Subcutaneous abdominal adipose tissue (tissue), 5 donors: ENCODE results near the gene SFMBT1.

Experiments used
- H3K27ac ChIP-seq: one replicate; pipeline ENCODE4 v1.7.0; 2013; ENCODE audit warnings: low read depth, mild to moderate bottlenecking, inconsistent platforms, low read length, moderate library complexity
- H3K27me3 ChIP-seq, 5 donors: one replicate each; pipeline ENCODE4 v1.7.0; 2013; ENCODE audit warnings: low read length in 5 of 5, inconsistent platforms in 1 of 5; ENCODE audit not compliant: control insufficient read depth in 5 of 5, insufficient read depth in 4 of 5
- H3K36me3 ChIP-seq, 5 donors: one replicate each; pipeline ENCODE4 v1.7.0; 2013; ENCODE audit warnings: low read length in 5 of 5; ENCODE audit not compliant: control insufficient read depth in 5 of 5, insufficient read depth in 5 of 5
- H3K4me1 ChIP-seq, 5 donors: one replicate each; pipeline ENCODE4 v1.7.0; 2013; ENCODE audit warnings: low read length in 5 of 5, mild to moderate bottlenecking in 3 of 5, moderate library complexity in 1 of 5; ENCODE audit not compliant: control insufficient read depth in 5 of 5, insufficient read depth in 5 of 5
- H3K4me3 ChIP-seq, 5 donors: one replicate each; pipeline ENCODE4 v1.7.0; 2013; ENCODE audit warnings: low read length in 5 of 5, low read depth in 1 of 5
- H3K9ac ChIP-seq, 5 donors: one replicate each; pipeline ENCODE4 v1.7.0; 2013; ENCODE audit warnings: low read length in 5 of 5, mild to moderate bottlenecking in 4 of 5, moderate library complexity in 3 of 5
- H3K9me3 ChIP-seq, 5 donors: one replicate each; pipeline ENCODE4 v1.7.0; 2013; ENCODE audit warnings: low read length in 5 of 5; ENCODE audit not compliant: control insufficient read depth in 5 of 5
- donor health status: healthy.
- donor health status: healthy.
- donor health status: healthy.
- donor health status: healthy.
- donor health status: healthy.

Gene SFMBT1

DNA sequence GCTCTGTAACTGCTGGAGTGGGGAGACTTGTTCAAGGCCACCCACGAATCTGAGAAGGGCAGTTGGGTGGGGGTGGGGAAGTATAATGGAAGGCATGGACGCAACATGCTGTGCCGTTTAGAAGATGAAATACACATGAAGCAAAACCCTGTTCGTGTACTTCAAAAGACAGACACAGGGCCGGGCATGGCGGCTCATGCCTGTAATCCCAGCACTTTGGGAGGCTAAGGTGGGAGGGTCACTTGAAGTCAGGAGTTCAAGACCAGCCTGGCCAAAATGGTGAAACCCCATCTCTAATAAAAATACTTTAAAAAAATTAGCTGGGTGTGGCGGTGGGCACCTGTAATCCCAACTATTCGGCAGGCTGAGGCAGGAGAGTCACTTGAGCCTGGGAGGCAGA is 36.9 kb upstream of the SFMBT1 start:
- Histone ChIP-seq H3K27me3 (no peaks in the 10 kb centered on the region), H3K27ac (no peak overlapping the region), H3K36me3 (peaks cover 0 to 15% (median 3%) of the 10 kb centered on the region in 5 donors), H3K9me3 (no peaks in the 10 kb centered on the region), H3K4me3 (no peak overlapping the region), H3K4me1 (peaks cover 0 to 9% (median 4%) of the 10 kb centered on the region in 5 donors), H3K9ac (no peak overlapping the region)

DNA sequence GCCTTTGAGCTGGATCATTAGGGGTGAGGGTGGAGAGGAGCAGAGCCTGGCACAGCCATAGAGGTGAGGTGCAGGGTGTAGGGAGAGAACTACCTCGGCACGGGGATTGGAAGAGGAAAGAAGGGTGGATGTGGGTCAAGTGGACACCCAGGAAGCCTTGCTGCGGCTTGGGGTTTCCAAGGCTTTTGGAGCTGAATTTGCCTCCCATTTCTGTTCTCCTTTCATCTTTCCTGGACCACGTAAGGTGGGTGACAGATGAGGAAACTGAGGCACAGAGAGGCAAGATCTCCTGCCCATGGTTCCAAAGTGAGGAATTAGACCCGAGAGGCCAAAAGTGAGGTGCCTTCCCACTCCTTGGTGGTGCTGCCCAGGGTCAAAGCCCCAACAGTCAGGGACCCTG is 35.4 kb upstream of the SFMBT1 start:
- Histone ChIP-seq H3K9ac (no peak overlapping the region), H3K4me1 (peaks cover 0 to 9% (median 4%) of the 10 kb centered on the region in 5 donors), H3K36me3 (peaks cover 0 to 15% (median 4%) of the 10 kb centered on the region in 5 donors), H3K9me3 (no peaks in the 10 kb centered on the region), H3K4me3 (no peak overlapping the region), H3K27ac (no peak overlapping the region), H3K27me3 (no peaks in the 10 kb centered on the region)

DNA sequence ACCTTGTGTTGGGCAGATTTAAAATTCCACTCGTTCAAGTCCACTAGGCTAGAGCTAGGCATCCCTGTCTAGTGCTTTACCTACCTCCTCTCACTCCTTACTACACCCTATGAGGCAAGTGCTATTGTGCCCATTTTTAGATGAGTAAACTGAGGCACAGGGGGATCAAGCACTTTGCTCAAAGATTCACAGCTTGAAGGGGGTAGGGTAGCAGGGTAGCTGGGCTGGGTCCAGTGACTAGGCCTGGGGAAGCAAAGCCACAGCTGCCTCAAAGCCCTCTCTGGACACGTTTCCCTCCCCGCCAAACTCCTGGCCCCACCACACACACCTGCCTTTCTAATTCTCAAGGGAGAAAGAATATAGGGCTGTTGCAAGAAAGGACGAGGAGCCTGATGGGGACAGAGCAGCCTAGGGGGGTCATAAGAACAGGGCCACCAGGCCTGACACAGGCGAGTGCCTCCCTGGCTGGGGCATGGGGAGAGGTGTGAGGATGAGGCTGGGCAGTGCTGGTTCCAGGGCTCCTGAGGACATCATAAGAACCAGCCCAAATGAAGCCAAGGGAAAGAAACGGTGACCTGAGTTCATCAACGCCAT is 34.8 kb upstream of the SFMBT1 start:
- Histone ChIP-seq H3K4me3 (no peak overlapping the region), H3K27me3 (no peaks in the 10 kb centered on the region), H3K9ac (no peak overlapping the region), H3K9me3 (no peaks in the 10 kb centered on the region), H3K27ac (no peak overlapping the region), H3K4me1 (peaks cover 0 to 9% (median 4%) of the 10 kb centered on the region in 5 donors), H3K36me3 (peaks cover 0 to 14% (median 4%) of the 10 kb centered on the region in 5 donors)

DNA sequence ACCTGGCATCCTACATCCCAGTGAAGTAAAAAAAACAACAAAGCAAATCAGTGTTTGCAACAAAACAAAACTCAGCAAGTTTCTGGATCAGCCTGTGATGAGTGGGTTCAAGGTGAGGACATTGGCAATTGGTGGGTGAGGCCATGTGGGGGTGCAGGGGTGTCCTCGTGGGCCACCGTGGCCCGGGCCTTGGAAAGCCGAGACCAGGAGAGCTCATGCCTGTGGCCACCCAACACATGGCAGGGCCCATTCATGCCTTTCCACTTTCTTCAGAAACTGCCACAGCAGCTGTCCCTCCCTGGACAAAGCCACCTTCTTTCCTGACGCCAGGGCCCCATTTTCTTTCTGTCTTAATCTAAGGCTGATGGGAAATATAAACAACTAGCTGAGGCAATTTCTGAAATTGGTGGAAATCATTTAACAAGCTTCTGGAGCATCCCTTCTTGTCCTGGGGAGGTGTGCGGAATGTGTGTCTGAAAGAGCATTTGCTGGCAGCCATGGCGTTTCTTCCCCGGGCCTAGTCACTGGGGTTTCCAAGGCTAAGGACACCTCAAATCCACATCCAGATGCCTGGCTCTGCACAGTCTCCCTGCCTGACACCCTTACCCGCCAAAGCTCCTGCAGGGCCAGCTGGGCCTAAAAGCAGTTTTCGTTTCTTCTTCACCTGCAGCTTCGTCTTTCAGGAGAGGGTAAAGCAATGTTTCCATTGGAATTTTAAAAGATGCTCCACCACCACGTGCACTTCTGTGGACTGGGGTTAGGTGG is 34.1 kb upstream of the SFMBT1 start:
- Histone ChIP-seq H3K9me3 (no peaks in the 10 kb centered on the region), H3K4me3 (no peak overlapping the region), H3K27me3 (no peaks in the 10 kb centered on the region), H3K4me1 (peaks cover 0 to 9% (median 4%) of the 10 kb centered on the region in 5 donors), H3K27ac (no peak overlapping the region), H3K36me3 (peaks cover 0 to 10% (median 4%) of the 10 kb centered on the region in 5 donors), H3K9ac (no peak overlapping the region)

DNA sequence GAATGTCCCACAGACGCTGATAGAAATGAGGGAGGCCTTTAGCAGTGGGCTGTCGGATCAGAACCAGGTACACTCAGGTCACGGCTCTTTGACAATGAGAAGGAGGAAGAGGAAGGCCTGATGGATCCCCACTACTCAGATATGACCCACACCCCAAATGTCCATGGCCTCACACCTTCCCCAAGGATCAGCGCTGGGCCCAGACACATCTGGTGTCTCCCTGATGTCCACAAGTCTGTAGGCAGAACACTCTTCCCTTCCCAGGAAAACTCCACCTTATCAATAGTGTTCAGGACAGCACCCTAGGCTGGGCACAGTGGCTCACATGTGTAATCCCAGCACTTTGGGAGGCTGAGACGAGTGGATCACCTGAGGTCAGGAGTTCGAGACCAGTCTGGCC is 33.3 kb upstream of the SFMBT1 start:
- H3K9me3 ChIP-seq = no peaks in the 10 kb centered on the region
- H3K4me1 ChIP-seq = peaks cover 0 to 9% (median 4%) of the 10 kb centered on the region in 5 donors
- no peak overlapping the region for H3K27ac ChIP-seq

DNA sequence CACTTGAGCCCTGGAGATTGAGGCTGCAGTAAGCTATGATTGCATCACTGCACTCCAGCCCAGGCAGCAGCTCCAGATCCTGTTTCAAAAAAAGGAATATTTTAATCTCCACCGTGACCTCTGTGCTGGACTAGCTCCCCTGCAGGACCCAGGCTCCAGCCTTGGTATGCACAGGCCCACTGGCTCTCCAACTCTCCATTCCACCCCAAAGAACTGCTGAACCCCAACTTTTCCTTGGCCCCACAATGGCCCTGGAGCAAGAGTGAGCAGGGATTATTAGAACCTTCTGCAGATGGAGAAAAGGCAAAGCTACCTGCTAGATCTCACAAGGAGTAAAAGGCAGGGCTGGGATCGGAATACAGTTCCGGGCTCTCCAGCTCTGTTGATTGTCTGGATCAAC is 32.8 kb upstream of the SFMBT1 start:
- H3K9me3 ChIP-seq = no peaks in the 10 kb centered on the region
- peaks cover 0 to 7% (median 3%) of the 10 kb centered on the region in 5 donors for H3K4me1 ChIP-seq
- H3K27ac ChIP-seq = no peak overlapping the region
- no peaks in the 10 kb centered on the region for H3K27me3 ChIP-seq
- H3K4me3 ChIP-seq = no peak overlapping the region
- H3K36me3 ChIP-seq = peaks cover 0 to 10% (median 0%) of the 10 kb centered on the region in 5 donors
- H3K9ac ChIP-seq = no peak overlapping the region

More for the DNA sequence above, 33.3 kb upstream of the SFMBT1 start:
- Histone ChIP-seq H3K27me3 (no peaks in the 10 kb centered on the region), H3K4me3 (no peak overlapping the region), H3K36me3 (peaks cover 0 to 10% (median 4%) of the 10 kb centered on the region in 5 donors), H3K9ac (no peak overlapping the region)

DNA sequence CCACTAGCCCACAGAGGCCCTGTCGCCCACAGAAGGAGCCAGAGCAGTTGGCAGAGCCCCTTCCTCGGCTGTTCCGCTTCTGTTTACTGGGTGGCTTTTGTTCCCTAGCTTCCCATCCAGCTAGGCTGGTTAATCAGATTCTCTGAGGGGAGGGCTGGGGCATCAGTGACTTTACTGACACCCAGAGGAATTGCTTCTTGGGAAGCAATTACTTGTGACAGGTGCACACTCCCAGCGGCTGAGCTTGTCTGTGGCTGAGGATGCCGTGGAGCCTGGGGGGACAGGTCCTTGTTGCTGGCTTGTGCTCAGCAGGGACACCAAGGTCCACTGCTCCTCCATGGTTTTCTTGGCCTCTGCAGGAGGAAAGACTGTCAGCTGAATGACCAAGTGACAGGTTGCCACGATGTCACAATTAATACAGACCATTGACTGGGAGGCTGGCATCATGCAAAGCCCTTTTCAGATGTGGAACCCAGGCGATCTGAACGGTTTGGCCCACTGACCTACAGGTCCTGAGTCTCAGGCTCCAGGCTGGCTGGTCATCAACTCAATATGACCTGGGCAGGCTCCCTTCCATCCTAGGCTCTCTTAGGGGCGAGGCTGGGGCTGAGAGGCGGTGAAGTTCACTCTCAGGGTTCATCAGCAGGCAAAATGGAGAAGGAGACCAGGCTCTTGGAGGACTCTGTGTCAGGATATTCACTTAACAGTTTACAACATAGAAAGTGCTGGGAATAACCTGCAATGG is 31.8 kb upstream of the SFMBT1 start:
- H3K4me3 ChIP-seq = no peak overlapping the region
- H3K4me1 ChIP-seq = peaks cover 0 to 14% (median 12%) of the 10 kb centered on the region in 5 donors
- no peak overlapping the region for H3K27ac ChIP-seq
- no peaks in the 10 kb centered on the region for H3K27me3 ChIP-seq
- peaks cover 0 to 10% (median 0%) of the 10 kb centered on the region in 5 donors for H3K36me3 ChIP-seq
- H3K9me3 ChIP-seq = no peaks in the 10 kb centered on the region
- H3K9ac ChIP-seq = no peak overlapping the region

DNA sequence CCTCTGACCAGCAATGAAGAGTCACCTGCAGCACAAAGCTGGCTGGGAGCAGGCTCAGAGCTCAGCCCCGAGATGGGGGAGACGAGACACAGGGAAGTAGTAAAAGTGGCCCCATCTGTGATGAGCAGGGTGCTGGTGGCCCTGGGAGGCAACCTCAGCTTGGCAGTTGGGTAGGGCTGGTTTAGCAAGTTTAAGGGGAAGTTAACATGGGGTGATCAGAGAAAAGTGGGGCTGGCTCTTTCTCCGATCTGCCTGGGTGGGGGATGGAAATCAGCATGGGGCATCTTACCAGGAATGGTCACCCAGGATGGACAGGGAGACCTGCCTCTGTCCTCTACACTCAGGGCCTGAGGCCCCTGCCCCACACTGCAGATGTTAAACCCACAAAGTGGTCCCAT is 29.9 kb upstream of the SFMBT1 start:
- no peaks in the 10 kb centered on the region for H3K27me3 ChIP-seq
- H3K4me1 ChIP-seq = peaks cover 3 to 22% (median 19%) of the 10 kb centered on the region in 5 donors
- no peak overlapping the region for H3K9ac ChIP-seq
- no peaks in the 10 kb centered on the region for H3K9me3 ChIP-seq
- no peak overlapping the region for H3K4me3 ChIP-seq
- no peak overlapping the region for H3K27ac ChIP-seq
- H3K36me3 ChIP-seq = peaks cover 0 to 10% (median 0%) of the 10 kb centered on the region in 5 donors

DNA sequence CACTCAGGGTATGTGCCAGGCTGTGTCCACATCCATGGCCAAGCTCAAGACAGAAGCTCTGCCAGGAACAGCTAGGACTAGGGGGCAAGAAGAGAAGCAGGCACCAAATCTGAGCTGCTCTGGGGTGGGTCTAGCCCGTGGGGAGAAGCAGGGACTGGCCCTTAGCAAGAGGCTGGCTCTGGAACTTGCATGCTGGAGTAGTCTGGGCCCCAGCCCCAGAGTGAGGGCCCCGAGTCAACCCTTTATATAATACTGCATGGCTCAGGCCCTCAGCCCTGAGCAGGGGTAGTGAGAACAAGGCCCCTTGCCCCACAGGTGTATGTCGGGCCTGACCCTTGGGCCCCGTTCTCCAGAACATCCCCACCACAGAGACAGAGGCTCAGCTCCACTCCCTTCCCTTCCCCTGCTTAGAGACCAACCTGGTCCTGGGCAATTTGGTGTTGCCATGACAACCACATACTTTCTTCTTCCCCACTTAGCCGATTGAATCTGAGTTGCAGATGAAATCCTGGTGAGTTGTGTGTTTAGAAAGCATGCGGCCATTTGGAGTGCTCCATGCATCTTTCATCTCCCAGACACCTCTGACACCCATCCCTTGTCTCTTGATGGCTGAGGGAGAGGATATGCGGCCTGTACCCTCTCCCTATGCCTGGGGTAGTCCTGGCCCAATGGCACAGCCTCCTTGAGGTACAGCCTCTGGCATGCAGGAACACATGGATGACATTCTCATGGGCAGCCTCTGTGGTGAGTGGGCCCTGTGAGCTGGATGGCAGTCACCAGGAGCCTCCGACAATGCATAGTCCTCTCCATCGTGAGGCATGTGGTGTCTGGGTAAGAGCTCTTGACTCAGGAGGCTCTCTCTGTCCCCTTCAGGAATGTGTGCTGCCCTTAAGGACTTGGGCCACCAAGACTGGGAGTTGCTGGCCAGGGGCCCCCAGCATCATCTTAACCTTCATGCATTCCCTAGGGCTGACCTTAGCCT is 29.2 kb upstream of the SFMBT1 start:
- Histone ChIP-seq H3K4me3 (no peak overlapping the region), H3K36me3 (peaks cover 0 to 10% (median 0%) of the 10 kb centered on the region in 5 donors), H3K27ac (no peak overlapping the region), H3K27me3 (no peaks in the 10 kb centered on the region), H3K4me1 (peaks cover 3 to 22% (median 19%) of the 10 kb centered on the region in 5 donors), H3K9me3 (no peaks in the 10 kb centered on the region), H3K9ac (no peak overlapping the region)
